NCI-H2081 (cell line): ENCODE measurements around the gene C1orf210.

Source experiments
- DNase-seq, 2 experiments: peaks; one replicate each; lab custom pipeline; 2025; lab: John Stamatoyannopoulos, UW

Gene C1orf210

DNA sequence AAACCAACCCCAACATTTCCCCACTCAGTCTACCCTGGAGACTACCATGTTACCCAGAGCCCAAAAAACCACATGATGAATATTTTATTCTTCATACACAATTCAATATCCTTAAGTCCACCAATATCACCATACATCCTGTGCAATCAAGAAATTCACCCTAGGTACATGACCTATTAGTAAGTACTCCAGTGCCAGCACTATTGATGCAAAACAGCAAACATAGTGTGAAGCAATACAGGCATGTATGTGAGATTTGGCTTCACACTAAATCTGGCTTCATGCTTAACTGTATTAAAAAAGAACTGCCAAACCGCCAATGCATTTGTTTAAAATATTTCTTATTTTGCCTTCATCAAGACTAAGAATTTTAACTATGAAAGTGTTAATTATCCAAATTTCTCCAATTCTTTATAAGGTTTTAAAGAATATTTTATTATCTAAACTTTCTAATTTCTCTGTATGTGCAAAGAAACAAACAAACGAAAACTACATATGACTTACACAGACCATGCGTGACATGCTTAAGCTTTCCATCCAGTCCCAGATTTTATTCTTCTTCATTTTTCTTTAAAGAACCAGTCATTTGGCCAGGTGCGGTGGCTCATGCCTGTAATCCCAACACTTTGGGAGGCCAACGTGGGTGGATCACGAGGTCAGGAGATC lies 38.0 kb downstream of the C1orf210 start:
- no peak for DNase-seq

DNA sequence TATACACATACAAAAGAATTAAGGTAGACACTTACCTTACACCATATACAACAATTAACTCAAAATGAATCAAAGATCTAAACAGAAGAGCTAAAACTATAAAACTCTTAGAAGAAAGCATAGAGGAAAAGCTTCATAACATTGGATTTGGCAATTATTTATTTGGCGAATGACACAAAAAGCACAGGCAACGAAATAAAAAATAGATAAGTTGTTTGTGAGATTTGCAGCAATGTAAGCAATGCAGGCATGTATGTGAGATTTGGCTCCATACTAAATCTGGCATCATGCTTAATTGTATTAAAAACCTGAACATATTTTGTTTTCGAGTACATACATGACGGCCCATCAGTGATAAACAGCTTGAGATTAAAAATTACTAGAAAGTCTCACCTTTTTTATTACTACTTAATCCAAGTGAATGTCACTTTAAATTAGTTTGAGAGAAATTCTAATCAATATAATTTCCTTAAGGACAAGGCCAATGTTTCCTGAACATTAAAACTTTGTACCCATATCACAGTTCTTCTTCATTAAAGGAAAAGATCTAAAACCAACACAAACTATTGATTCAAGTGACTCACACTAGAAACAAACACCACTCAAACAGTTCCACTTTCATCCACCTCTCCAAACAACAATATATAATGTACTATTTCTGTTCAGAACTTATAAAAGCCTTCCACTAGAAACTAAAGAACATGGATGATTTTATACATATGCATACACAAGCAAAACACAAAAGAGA lies 38.7 kb downstream of the C1orf210 start:
- DNase-seq: no peak

GRCh38 chr1:43243299-43243698 lies 42.1 kb downstream of the C1orf210 start:
- DNase-seq: no peak

GRCh38 chr1:43241413-43241836 lies 44.0 kb downstream of the C1orf210 start:
- DNase-seq: no peak

GRCh38 chr1:43239484-43239883 lies 45.9 kb downstream of the C1orf210 start:
- no peak for DNase-seq

DNA sequence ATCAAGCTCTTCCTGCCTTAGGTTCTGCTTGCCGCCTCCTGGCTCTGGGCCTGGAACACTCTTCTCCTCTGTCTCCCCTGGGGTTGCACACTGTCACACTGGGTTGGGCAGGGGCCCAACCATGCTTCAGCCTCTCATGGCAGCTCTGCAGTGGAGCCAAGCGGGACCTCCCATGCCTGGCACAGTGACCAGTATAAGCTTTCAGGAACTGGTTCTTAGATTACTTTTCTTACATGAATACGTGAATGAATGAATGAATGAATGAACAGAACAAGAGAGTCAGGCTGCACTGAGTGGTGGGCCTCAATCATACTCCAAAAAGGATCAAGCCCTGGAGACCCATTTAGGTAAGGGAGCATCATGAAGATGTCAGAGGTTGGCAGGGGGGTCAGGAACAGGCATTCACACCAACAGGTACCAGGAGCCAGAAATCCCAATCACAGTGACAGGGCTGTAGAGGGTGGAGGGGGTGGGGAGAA lies 46.4 kb downstream of the C1orf210 start:
- DNase-seq: no peak

GRCh38 chr1:43238085-43238484 lies 47.3 kb downstream of the C1orf210 start:
- DNase-seq: peak; percentile 10 to 42

- no peak for DNase-seq
These were observed 48.3 kb downstream of the C1orf210 start for GRCh38 chr1:43237121-43237520.

DNA sequence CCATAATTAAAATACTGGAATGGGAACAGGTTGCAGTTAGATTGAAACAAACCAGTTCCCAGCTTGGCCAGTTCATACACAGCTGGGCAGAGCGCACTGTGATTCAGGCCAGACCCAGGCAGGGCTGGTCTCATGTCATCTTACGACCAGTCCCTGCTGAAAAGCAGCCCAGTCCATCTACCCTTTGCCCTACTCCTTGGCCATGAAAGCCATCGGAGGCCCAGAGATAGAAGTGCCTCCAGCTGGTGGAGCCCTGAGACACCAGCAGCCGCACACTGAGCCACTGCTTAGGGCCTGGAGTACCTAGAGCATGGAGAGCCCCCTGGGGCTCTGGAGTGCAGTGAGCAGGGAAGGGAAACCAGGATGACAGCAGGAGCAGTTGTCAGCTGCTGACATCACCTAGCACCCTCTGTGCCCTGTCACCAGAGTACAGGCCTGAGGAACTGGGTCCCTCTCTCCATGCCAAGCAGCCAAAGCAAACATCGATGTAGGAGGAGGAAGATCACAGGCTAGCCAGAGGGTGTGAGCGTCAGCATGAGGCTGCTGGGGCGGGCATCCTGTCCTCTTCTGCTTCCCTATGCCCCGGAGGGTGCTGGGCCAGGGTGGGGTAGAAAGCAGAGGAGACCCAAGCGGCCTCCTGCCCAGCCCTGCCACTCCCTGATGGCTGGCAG lies 49.8 kb downstream of the C1orf210 start:
- DNase-seq: no peak

GRCh38 chr1:43235040-43235439 lies 50.3 kb downstream of the C1orf210 start:
- DNase-seq: no peak

- DNase-seq: no peak
These were observed 51.1 kb downstream of the C1orf210 start for GRCh38 chr1:43234267-43234666.

DNA sequence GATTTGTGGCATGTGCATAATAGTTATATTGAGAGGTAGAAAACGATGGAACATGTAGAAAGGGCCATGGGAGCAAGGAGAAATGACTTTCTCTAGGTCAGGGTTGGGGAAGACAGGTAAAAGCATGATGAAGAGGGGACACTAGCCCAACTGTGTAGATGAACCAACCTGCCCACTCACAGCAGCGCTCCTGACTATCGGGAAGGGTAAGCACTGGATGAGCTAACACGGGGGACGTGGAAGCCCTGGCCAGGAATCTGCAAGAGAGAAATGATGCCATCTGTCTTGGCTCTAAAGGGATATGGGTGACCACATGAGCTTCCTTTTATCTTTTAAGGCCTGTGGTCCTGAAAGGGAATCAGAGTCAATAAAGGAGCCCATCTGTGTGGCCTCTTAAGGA lies 51.8 kb downstream of the C1orf210 start:
- DNase-seq: no peak

DNA sequence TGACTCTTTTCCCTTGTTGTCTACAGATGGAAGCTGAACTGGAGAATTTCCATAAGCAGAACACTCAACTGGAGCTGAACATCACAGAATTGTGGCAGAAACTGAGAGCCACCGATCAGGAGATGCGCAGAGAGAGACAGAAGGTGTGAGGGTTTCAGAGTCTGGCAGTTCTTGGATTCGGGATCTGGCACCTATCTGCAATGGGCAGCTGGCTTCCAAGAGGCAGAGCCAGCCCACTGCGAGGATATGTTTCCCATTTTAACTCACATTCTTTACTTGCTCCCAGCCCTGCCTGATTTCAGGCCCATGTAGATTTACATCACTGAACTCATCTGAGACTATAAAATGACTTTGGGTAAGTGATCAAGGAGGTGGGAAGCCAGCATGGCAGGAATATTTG lies 52.9 kb downstream of the C1orf210 start:
- DNase-seq: no peak

- no peak for DNase-seq
These were observed 53.3 kb downstream of the C1orf210 start for GRCh38 chr1:43232074-43232473.
